Measurements from ENCODE around the gene ADPRHL1.

Gene ADPRHL1

GRCh38 chr13:113417836-113418721 is 35.2 kb downstream of the ADPRHL1 start:
- DNase-seq (ENCODE audit: low read depth in 3 of 3) = no peak

- no peak for DNase-seq (ENCODE audit: low read depth in 3 of 3)
Observed at GRCh38 chr13:113417008-113417751, 36.1 kb downstream of the ADPRHL1 start.

GRCh38 chr13:113415825-113416224 is 37.5 kb downstream of the ADPRHL1 start:
- no peak for DNase-seq (ENCODE audit: low read depth in 3 of 3)

- DNase-seq (ENCODE audit: low read depth in 3 of 3) = no peak
Observed at GRCh38 chr13:113415032-113415431, 38.3 kb downstream of the ADPRHL1 start.

GRCh38 chr13:113414335-113414734 is 39.0 kb downstream of the ADPRHL1 start:
- no peak for DNase-seq (ENCODE audit: low read depth in 3 of 3)

GRCh38 chr13:113413898-113414282 is 39.4 kb downstream of the ADPRHL1 start:
- no peak for DNase-seq (ENCODE audit: low read depth in 3 of 3)

- no peak for DNase-seq (ENCODE audit: low read depth in 3 of 3)
Observed at GRCh38 chr13:113413178-113413897, 40.0 kb downstream of the ADPRHL1 start.

- no peak for DNase-seq (ENCODE audit: low read depth in 3 of 3)
Observed at GRCh38 chr13:113412440-113412839, 40.8 kb downstream of the ADPRHL1 start.

- DNase-seq (ENCODE audit: low read depth in 3 of 3) = no peak
Observed at GRCh38 chr13:113411216-113412023, 41.9 kb downstream of the ADPRHL1 start.

- no peak for DNase-seq (ENCODE audit: low read depth in 3 of 3)
Observed at GRCh38 chr13:113410472-113411201, 42.7 kb downstream of the ADPRHL1 start.

GRCh38 chr13:113408562-113408961 is 44.7 kb downstream of the ADPRHL1 start:
- no peak for DNase-seq (ENCODE audit: low read depth in 3 of 3)

- DNase-seq (ENCODE audit: low read depth in 3 of 3) = no peak
Observed at GRCh38 chr13:113407531-113408393, 45.5 kb downstream of the ADPRHL1 start.

GRCh38 chr13:113407103-113407530 is 46.2 kb downstream of the ADPRHL1 start:
- DNase-seq (ENCODE audit: low read depth in 3 of 3) = no peak

- no peak for DNase-seq (ENCODE audit: low read depth in 3 of 3)
Observed at GRCh38 chr13:113406321-113407102, 46.8 kb downstream of the ADPRHL1 start.

- no peak for DNase-seq (ENCODE audit: low read depth in 3 of 3)
Observed at GRCh38 chr13:113405481-113406300, 47.6 kb downstream of the ADPRHL1 start.

- no peak for DNase-seq (ENCODE audit: low read depth in 3 of 3)
Observed at GRCh38 chr13:113404723-113405471, 48.4 kb downstream of the ADPRHL1 start.

- DNase-seq (ENCODE audit: low read depth in 3 of 3) = no peak
Observed at GRCh38 chr13:113404366-113404722, 48.9 kb downstream of the ADPRHL1 start.

Data from stimulated activated CD4-positive, alpha-beta T cell treated with anti-CD3 and anti-CD28 coated beads, TNF-alpha, amount 100 ng/mL, for 48 hours (primary cell).